RWPE2 (cell line): ENCODE results near the gene FGF1.
A peak's percentile ranks its signal among the peaks of the same experiment; 100 is the strongest.

Source experiments
- ATAC-seq: fragments of 200-7000 bp; cut with Tn5 transposase; 3 replicates; pipeline ENCODE4 v1.9.1; 2021; ENCODE audit warnings: low read depth
- DNase-seq: peaks from one replicate; pipeline ENCODE4 v3.0.0-alpha.2; 2020; ENCODE audit warnings: low spot score
- H3K27ac ChIP-seq: fragments of 450-650 bp; 2 replicates; pipeline ENCODE4 v1.5.1; 2017; ENCODE audit warnings: mild to moderate bottlenecking; ENCODE audit not compliant: poor library complexity, severe bottlenecking
- H3K27me3 ChIP-seq: fragments of 250-450 bp; sonication (Bioruptor Pico); 2 replicates; pipeline ENCODE4 v1.5.1; 2021; ENCODE audit warnings: mild to moderate bottlenecking, moderate library complexity; ENCODE audit not compliant: insufficient read depth, poor library complexity, severe bottlenecking
- H3K36me3 ChIP-seq: fragments of 250-450 bp; sonication (Bioruptor Pico); 2 replicates; pipeline ENCODE4 v1.5.1; 2020; ENCODE audit warnings: low read depth, mild to moderate bottlenecking, moderate library complexity
- H3K4me1 ChIP-seq: fragments of 250-450 bp; sonication (Bioruptor Pico); 2 replicates; pipeline ENCODE4 v1.5.1; 2021; ENCODE audit warnings: mild to moderate bottlenecking, moderate library complexity; ENCODE audit not compliant: insufficient read depth, poor library complexity, severe bottlenecking
- H3K4me3 ChIP-seq: fragments of 250-450 bp; sonication (Bioruptor Pico); 2 replicates; pipeline ENCODE4 v1.5.1; 2021; ENCODE audit warnings: mild to moderate bottlenecking, moderate library complexity; ENCODE audit not compliant: severe bottlenecking
- H3K9me3 ChIP-seq: fragments of 250-450 bp; sonication (Bioruptor Pico); 2 replicates; pipeline ENCODE4 v1.5.1; 2021; ENCODE audit warnings: mild to moderate bottlenecking, moderate library complexity; ENCODE audit not compliant: severe bottlenecking
- CTCF ChIP-seq: fragments of 450-650 bp; IDR thresholded peaks from one replicate; pipeline ENCODE4 v1.5.1; 2017; ENCODE audit warnings: mild to moderate bottlenecking, moderate library complexity; ENCODE audit not compliant: poor library complexity, severe bottlenecking

The FGF1 gene

GRCh38 chr5:142660731-142661130 is 25.2 kb downstream of the FGF1 start:
- TF ChIP-seq CTCF = no peak
- H3K27me3 ChIP-seq = no peaks in the 10 kb centered on the region
- no peaks in the 10 kb centered on the region for H3K36me3 ChIP-seq
- H3K4me3 ChIP-seq = no peak overlapping the region
- no peak for ATAC-seq
- DNase-seq = no peak
- H3K4me1 ChIP-seq = no peaks in the 10 kb centered on the region
- H3K9me3 ChIP-seq = no peaks in the 10 kb centered on the region
- no peak overlapping the region for H3K27ac ChIP-seq

- no peak for ATAC-seq
- peak; percentile 59 for DNase-seq
- no peaks in the 10 kb centered on the region for H3K27me3 ChIP-seq
- H3K9me3 ChIP-seq = no peaks in the 10 kb centered on the region
- H3K27ac ChIP-seq = no peak overlapping the region
- H3K36me3 ChIP-seq = no peaks in the 10 kb centered on the region
- H3K4me3 ChIP-seq = no peak overlapping the region
- no peaks in the 10 kb centered on the region for H3K4me1 ChIP-seq
- TF ChIP-seq CTCF = no peak
These were observed 25.7 kb downstream of the FGF1 start for GRCh38 chr5:142660196-142660595.

GRCh38 chr5:142659405-142659804 is 26.5 kb downstream of the FGF1 start:
- Histone ChIP-seq H3K4me3 (no peak overlapping the region), H3K27me3 (no peaks in the 10 kb centered on the region), H3K27ac (no peak overlapping the region), H3K9me3 (no peaks in the 10 kb centered on the region), H3K36me3 (no peaks in the 10 kb centered on the region), H3K4me1 (no peaks in the 10 kb centered on the region)
- no peak for TF ChIP-seq CTCF
- DNase-seq (no peak), ATAC-seq (no peak)

GRCh38 chr5:142658278-142658677 is 27.6 kb downstream of the FGF1 start:
- Histone ChIP-seq H3K4me1 (no peaks in the 10 kb centered on the region), H3K27ac (no peak overlapping the region), H3K4me3 (no peak overlapping the region), H3K9me3 (no peaks in the 10 kb centered on the region), H3K27me3 (no peaks in the 10 kb centered on the region), H3K36me3 (no peaks in the 10 kb centered on the region)
- no peak for DNase-seq
- no peak for ATAC-seq
- TF ChIP-seq CTCF = no peak

GRCh38 chr5:142657446-142657845 is 28.4 kb downstream of the FGF1 start:
- H3K27ac ChIP-seq = no peak overlapping the region
- no peak overlapping the region for H3K4me3 ChIP-seq
- no peaks in the 10 kb centered on the region for H3K27me3 ChIP-seq
- H3K36me3 ChIP-seq = no peaks in the 10 kb centered on the region
- H3K4me1 ChIP-seq = no peaks in the 10 kb centered on the region
- no peaks in the 10 kb centered on the region for H3K9me3 ChIP-seq
- peak; percentile 36 for DNase-seq
- no peak for ATAC-seq
- no peak for TF ChIP-seq CTCF
